Liver (tissue), 3 donors: ENCODE measurements around the gene TCEAL3.

ENCODE experiments used
- HNF4A ChIP-seq, 2 donors: conservative IDR thresholded peaks; 2 replicates each; pipeline ENCODE4 v1.6.1; 2016; ENCODE audit warnings: antibody characterized with exemption in 2 of 2, mild to moderate bottlenecking in 2 of 2
- TF ChIP-seq, protein P1 (sequence below): fragments of 150-350 bp; IDR thresholded peaks from 2 replicates; pipeline ENCODE4 v1.5.1; 2017; ENCODE audit warnings: improper control_type of control experiment, low read depth, low read length; ENCODE audit not compliant: missing input control
- donor health status: healthy.
- donor health status: healthy.

- TF ChIP-seq, protein P1, sequence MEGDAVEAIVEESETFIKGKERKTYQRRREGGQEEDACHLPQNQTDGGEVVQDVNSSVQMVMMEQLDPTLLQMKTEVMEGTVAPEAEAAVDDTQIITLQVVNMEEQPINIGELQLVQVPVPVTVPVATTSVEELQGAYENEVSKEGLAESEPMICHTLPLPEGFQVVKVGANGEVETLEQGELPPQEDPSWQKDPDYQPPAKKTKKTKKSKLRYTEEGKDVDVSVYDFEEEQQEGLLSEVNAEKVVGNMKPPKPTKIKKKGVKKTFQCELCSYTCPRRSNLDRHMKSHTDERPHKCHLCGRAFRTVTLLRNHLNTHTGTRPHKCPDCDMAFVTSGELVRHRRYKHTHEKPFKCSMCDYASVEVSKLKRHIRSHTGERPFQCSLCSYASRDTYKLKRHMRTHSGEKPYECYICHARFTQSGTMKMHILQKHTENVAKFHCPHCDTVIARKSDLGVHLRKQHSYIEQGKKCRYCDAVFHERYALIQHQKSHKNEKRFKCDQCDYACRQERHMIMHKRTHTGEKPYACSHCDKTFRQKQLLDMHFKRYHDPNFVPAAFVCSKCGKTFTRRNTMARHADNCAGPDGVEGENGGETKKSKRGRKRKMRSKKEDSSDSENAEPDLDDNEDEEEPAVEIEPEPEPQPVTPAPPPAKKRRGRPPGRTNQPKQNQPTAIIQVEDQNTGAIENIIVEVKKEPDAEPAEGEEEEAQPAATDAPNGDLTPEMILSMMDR, result no peak
- no peak for TF ChIP-seq HNF4A (conservative IDR thresholded peaks at IDR 0.05)
Observed at GRCh38 chrX:103565752-103566151, 42.0 kb upstream of the TCEAL3 start.
